GM18526 (cell line): ENCODE data around the gene FYCO1.

Experiments
- POLR2A ChIP-seq: IDR thresholded peaks from 3 replicates; pipeline ENCODE4 v1.6.1; 2011; ENCODE audit not compliant: insufficient read length; ENCODE audit errors: extremely low read depth

Gene FYCO1

DNA sequence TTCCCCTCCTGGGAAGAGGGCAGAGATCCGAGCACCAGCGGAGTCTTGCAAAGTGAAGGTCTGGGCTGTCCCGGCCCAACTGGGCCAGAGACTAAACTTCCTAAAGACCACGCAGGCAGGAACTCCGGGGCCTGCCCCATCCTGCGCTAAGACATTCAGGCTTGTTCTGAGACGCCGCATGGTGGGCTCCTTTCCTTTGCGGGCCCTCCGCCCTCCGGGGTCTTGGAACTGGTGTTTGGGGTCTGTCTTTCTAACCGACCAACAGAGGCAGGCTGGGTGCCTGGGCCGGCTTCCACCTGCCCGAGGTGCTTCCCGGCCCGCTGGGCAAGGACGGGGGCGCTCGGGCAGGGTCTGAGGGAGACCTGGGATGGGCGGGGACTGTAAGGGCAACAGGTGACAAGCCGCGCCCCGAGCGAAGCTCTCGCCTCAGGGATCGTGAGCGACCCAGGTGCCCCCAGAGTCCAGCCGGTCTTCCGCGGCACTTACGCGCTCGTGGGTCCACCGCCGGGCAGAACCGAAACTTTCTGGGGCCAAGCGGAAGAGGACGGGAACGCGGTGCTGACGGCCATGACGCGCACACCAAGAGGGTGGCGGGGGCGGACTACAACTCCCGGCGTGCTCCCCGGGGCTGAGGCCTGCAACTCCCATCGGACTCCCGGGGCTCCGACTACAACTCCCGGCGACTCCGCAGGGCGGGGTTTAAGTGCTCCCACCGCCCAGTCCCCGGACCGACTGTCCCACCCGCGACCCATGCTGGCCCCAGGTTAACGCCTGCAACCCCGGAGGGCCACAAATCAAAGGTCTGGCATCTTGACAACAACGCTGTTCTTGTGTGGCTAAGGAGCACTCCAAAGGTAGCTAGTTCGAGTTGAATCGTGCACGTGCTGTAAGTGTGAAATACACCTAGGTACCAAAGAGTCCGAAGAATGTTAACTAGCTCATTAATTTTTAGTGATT lies at the start of gene FYCO1:
Gene FYCO1, minus strand, starts transcription at position 589 of the 957 bp plus-strand sequence. CDS start 10,914 bp downstream, outside the sequence.
- TF ChIP-seq POLR2A, result peak; percentile 75

DNA sequence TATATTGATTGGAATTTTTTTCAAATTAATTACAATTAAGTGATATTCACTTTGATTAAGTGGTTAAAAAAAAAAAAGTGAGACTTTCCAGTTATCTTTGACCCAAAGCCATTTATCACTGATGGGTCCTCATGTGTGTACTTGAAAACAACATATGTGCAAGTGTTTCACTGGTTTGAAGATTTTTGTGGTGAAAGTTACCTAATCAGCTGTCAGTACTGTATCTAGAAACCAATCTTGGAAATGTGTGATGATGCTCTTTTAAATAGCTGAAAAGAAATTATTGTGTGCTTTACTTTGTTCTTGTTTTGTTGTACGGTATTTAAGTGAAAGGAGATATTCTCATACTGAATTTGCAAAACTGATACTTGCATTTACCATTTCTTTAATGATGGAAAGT lies 43.3 kb upstream of the FYCO1 start:
- TF ChIP-seq POLR2A, result no peak

DNA sequence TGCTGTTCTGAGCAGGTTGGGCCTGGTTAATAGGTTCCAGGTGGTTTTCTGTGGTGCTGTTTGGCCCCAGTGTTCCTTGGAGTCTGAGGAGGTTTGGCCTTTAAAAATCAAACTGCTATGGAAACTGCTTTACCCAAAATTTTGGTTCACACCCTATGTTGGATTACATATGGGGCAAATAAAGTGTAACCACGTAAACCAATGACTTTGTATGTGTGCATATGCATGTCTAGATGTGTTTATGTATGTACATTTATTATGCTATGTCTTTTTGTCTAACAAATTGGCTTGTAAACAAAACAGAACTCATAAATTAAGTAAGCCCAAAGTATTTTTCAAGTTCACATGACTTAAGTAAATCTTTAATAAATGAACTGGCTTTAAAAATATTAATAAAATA lies 40.6 kb upstream of the FYCO1 start:
- no peak for TF ChIP-seq POLR2A

DNA sequence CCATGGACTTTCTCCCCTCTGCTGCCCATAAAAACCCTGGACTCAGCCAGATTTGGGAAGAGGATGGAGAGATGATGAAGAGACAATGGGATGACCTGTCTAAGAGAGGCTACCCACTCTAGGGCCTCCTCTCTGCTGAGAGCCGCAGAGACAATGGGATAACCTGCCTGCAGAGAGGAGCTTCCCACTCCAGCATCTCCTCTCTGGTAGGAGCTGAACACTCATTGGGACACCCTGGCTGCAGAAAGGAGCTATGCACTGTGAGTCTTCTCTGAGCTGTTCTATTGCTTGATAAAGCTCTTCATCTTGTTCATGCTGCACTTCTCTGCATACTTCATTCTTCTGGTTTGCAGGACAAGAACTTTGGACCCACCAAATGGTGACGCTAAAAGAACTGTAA lies 36.1 kb upstream of the FYCO1 start:
- TF ChIP-seq POLR2A, result no peak

DNA sequence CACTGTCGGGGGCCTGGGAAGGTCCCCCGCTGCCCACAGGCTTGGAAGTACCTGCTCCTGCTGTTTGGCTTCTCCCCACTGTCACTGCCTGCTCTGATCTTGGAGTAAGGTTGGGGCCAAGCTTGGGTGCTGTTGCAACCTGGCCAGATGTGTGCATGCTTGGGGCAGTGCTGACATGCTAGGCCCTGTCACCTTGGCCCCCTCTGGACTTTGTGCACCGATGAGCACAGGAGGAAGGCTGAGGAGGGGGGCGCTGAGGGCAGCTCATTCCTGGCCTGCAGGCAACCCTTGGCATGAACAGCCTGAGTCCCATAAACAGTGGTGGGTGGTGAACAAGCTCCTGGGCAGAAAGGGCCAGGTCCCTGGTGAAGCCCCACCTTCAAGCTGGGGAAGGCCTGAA lies 35.6 kb upstream of the FYCO1 start:
- TF ChIP-seq POLR2A, result no peak

DNA sequence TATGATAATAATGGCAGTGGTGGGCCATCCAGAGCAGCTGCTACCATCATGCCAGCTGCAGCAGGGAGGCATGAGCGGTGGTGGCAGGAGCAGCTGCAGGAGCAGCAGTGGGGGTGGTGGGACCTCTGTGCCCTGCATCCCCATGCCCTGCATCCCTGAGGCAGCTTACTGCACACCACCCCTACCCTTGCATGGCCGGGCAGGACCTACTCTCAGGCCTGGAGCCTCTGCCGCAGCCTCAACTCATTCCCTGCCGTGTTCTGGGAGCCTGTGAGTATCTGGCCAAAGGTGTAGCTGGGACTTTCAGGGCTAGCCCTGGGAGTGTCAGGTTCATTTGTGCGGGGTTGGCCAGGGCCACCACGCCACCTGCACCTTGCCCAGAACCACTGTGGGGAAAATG lies 35.0 kb upstream of the FYCO1 start:
- TF ChIP-seq POLR2A, result no peak

DNA sequence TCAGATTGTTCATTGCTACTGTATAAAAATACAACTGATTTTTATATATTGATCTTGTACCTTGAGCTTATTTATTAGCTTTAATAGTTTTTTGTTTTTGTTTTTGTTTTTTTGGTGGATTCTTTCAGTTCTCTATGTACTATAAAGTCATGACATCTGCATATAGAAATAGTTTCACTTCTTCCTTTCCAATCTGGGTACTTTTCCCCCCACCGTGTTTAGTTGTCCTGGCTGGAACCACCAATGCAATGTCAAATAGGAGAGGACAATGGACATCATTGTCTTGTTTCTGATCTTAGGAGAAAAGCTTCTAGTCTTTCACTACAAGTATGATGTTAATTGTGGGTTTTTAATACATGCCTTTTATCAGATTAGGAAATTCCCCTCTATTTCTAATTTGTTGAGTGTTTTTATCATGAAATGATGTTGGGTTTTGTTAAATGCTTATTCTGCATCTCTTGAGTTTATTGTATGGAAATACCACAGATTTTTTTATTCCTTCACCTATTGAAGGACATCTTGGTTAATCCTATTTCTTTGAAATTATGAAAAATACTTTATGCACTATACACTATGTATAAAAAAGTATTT lies 34.4 kb upstream of the FYCO1 start:
- TF ChIP-seq POLR2A, result no peak

DNA sequence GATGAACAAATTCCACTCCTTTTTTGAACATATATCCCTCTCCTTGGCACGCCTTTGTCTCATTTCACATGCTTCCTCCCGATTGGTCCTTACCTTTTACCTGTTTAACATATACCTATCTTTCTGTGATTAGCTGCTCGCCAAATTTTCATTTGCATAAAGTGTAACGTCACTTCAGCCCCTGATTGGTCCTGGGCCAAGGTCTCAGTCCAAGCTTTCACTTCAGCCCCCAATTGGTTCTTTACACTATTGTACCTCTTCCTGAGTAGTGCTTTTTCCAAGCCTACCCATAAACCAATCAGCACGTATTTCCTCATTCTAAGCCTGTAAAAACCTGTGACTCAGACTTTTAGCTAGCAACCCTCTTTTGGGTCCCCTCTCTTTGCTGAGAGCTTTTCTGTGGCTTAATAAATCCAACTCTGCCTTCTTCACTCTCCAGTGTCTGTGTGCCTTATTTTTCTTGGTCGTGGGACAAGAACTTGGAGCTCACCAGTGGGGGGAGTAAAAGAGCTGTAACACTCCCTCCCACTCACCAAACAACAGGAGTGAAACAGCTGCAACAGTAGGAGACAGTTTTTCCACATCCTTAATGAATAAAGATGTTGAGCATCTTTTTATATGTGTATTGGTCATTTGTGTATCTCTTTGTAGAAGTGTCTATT lies 32.2 kb upstream of the FYCO1 start:
- no peak for TF ChIP-seq POLR2A

DNA sequence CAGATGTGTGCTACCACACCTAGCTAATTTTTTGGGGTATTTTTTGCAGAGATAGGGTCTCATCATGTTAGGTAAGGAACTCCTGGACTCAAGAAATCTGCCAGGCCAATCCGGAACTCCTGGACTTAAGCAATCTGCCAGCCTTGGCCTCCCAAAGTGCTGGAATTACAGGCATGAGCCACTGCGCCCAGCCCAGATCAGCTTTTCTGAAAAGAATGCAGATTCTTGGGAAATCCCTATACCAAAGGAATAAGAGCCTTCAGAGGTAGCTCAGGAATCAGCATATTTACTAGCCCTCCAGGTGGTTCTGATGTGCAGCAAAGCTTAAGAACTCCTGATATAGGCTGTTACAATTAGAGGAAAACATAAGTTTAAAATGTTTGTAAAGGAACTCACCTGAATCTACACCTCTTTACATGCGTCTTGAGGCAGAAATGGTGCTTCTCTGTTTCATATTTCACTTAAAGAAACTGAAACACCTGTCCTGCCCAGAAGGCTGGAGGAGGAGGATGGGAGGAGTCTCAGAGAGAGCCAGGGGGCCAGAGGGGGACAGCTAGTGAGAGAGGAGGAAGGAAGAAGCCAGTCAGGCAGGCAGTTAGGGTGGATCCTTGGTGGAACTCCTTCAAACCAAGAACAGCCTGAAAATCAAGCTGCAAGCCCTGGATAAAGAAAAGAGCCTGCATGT lies 31.5 kb upstream of the FYCO1 start, which contains the start of gene XCR1:
Gene XCR1, minus strand, starts transcription at position 463 of the 685 bp plus-strand sequence. CDS start 5,536 bp downstream, outside the sequence.
- TF ChIP-seq POLR2A, result no peak

DNA sequence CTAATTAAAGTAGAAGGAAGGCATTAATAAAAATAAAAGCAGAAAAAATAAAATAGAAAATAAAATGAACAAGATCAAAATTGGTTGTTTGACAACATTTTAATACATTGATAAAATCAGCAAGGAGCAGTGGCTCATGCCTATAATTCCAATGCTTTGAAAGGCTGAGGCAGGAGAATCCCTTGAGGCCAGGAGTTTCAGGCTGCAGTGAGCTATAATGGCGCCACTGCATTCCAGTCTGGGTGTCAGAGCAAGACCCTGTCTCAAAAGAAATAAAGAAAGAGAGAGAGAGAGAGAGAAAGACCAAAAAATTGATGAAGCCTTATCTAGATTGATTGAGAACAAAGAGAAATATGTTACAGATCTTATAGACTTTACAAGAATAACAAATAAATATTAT lies 29.5 kb upstream of the FYCO1 start:
- TF ChIP-seq POLR2A, result no peak

DNA sequence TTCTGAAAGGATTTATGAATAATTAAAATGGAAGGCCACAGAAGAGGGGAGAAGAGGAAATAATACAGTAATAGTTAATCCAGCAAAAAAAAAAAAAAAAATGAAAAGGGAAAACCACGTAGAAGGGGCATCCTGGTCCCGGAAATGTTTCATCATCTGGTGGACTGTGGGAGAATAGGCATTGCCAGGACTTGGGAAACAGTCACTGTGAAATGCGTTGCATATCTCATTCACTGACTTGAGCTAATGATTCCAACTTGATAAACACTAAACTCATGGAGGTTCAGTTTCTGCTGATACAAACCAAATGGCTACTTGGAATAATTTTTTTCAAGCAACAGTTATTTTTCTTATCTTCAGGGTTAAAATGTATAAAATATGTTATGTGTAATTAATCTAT lies 28.5 kb upstream of the FYCO1 start:
- TF ChIP-seq POLR2A, result no peak

DNA sequence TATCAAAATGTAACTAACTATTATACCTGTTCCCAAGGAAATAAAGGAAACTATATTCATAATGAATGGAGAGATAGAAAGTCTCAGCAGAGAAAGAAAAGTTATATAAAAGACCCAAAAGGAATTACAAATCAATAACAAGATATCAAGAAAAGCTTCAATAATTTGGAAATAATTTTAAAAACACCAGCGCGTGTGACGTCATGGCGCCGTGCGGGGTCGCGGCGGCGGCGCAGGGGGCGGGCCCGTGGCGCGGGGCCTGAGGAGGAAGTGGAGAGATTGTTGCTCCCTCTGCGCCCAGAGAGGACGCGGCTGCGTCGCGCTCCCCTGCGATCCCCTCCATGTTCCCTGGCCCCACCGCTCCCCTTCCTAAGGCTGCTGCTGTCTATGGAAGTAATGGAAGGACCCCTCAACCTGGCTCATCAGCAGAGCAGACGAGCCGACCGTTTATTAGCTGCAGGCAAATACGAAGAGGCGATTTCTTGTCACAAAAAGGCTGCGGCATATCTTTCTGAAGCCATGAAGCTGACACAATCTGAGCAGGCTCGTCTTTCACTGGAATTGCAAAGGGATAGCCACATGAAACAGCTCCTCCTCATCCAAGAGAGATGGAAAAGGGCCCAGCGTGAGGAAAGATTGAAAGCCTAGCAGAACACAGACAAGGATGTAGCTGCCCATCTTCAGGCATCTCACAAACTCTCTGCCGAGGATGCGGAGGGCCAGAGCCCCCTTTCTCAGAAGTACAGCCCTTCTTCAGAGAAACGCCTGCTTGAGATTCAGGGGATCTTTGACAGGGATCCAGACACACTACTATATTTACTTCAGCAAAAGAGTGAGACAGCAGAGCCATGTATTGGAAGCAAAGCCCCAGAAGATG lies 27.5 kb upstream of the FYCO1 start:
- TF ChIP-seq POLR2A, result no peak

DNA sequence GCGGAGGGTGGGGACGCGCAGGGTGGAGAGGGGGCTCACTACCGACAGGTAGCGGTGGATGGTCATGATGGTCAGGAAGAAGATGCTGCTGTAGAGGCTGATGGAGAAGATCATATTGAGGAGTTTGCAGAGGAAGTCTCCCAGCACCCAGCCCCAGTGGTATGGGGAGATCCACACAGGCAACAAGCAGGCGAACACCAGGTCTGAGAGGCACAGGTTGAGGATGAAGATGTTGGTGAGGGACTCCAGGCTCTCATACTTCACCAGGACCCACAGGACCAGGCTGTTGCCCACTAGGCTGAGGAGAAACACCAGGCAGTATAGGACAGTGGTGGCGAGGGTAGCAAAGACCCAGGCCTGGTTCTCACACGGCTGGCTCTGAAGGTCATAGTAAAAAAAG lies 25.9 kb upstream of the FYCO1 start:
- TF ChIP-seq POLR2A, result no peak

DNA sequence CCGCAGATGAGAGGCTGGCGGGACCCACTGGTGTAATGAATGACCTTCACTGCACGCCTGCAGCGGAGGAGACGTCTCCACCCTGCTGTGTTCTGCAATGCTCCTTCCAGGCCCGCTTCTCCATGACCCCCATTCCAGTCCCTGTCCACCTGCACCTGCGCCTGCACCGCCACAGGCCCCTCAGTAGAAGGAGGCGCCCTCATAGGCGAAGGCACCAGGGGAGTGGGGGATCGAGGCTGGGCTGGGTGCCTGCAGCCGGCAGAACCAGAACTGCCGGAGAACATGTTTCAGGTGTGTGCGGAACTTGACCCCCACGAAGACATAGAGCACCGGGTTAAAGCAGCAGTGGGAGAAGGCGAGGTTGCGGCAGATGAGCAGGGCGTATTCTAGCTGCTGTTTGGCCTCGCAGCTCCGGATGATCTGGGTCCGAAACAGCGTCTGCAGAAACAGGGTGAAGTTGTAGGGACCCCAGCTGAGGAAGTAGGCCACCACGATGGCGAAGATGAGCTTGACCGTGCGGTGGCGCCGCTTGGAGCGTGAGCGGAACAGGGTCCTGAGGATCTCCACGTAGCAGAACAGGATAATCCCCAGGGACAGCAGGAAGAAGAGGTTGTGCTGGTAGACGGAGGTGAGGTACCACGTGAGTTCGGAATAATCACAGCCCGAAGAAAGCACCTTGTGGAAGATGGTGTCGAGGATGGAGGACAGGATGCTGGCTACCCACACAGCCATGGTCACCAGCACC lies 25.3 kb upstream of the FYCO1 start:
- no peak for TF ChIP-seq POLR2A
